IMR-90 (cell line): ENCODE measurements around the gene TREM2. TPM values are rescaled to one million over a fixed set of nuclear protein-coding genes. Genes with fewer than 3 reads are reported as not detected.

Source experiments
- ATAC-seq: fragments of 200-7000 bp; cut with Tn5 transposase; 2 replicates; pipeline ENCODE4 v1.9.1; 2020; ENCODE audit warnings: low read depth, mild to moderate bottlenecking, moderate library complexity
- BruUV-seq: library from RNA; stranded (reverse); fragments of 400-500 nt; replicated peaks from 2 replicates; lab custom pipeline; 2021; lab: Mats Ljungman, UMichigan
- CTCF ChIA-PET: fragments of 300-600 bp; formaldehyde crosslinking; extraction: SDS; loops from one replicate; lab custom pipeline; 2021; ENCODE audit warnings: antibody characterized with exemption; lab: Yijun Ruan, JAX
- POLR2A ChIA-PET: fragments of 300-600 bp; sonication (Branson Sonifier 250); formaldehyde crosslinking; loops from one replicate; lab custom pipeline; 2022; ENCODE audit warnings: antibody characterized with exemption; ENCODE audit not compliant: unreplicated experiment; lab: Charles Lee
- DNase-seq: peaks from one replicate; pipeline ENCODE4 v3.0.0; 2013
- H2AFZ ChIP-seq: replicated peaks from 2 replicates; pipeline ENCODE3; 2013; ENCODE audit warnings: low read length, mild to moderate bottlenecking; ENCODE audit not compliant: poor library complexity
- H2AK5ac ChIP-seq: 2 replicates; pipeline ENCODE4 v1.6.1; 2013; ENCODE audit warnings: low read depth, low read length, inconsistent platforms
- H2AK9ac ChIP-seq: replicated peaks from 2 replicates; pipeline ENCODE3; 2013; ENCODE audit warnings: mild to moderate bottlenecking, low read depth, low read length, moderate library complexity; ENCODE audit not compliant: poor library complexity
- H2BK120ac ChIP-seq: 2 replicates; pipeline ENCODE4 v1.6.1; 2013; ENCODE audit warnings: low read depth, low read length, inconsistent platforms
- H2BK15ac ChIP-seq: 3 replicates; pipeline ENCODE4 v1.6.1; 2013; ENCODE audit warnings: low read depth, low read length, inconsistent platforms
- H2BK20ac ChIP-seq: 2 replicates; pipeline ENCODE4 v1.6.1; 2013; ENCODE audit warnings: low read depth, mild to moderate bottlenecking, inconsistent platforms, low read length, moderate library complexity
- H2BK5ac ChIP-seq: 2 replicates; pipeline ENCODE4 v1.6.1; 2013; ENCODE audit warnings: mild to moderate bottlenecking, low read depth, low read length, inconsistent platforms; ENCODE audit not compliant: poor library complexity, severe bottlenecking
- H3K14ac ChIP-seq: replicated peaks from 2 replicates; pipeline ENCODE4 v1.6.1; 2013; ENCODE audit warnings: low read depth, low read length, inconsistent platforms
- H3K18ac ChIP-seq: 2 replicates; pipeline ENCODE4 v1.6.1; 2013; ENCODE audit warnings: low read depth, low read length, control low read depth
- H3K23ac ChIP-seq: 2 replicates; pipeline ENCODE4 v1.6.1; 2013; ENCODE audit warnings: low read depth, low read length, inconsistent platforms
- H3K27ac ChIP-seq: 2 replicates; pipeline ENCODE4 v1.5.1; 2013; ENCODE audit warnings: mild to moderate bottlenecking, control low read depth, low read length; ENCODE audit not compliant: insufficient read depth
- H3K27me3 ChIP-seq: 2 replicates; pipeline ENCODE4 v1.6.1; 2013; ENCODE audit warnings: low read length; ENCODE audit not compliant: control insufficient read depth, insufficient read depth
- H3K36me3 ChIP-seq: 2 replicates; pipeline ENCODE4 v1.6.1; 2013; ENCODE audit warnings: low read length, mixed read lengths; ENCODE audit not compliant: control insufficient read depth, insufficient read depth
- H3K4ac ChIP-seq: 2 replicates; pipeline ENCODE4 v1.6.1; 2013; ENCODE audit warnings: low read depth, low read length, inconsistent platforms
- H3K4me1 ChIP-seq: 2 replicates; pipeline ENCODE4 v1.6.1; 2013; ENCODE audit warnings: low read length, mixed read lengths; ENCODE audit not compliant: control insufficient read depth, insufficient read depth
- H3K4me2 ChIP-seq: 2 replicates; pipeline ENCODE4 v1.6.1; 2013; ENCODE audit warnings: low read depth, mild to moderate bottlenecking, control low read depth, low read length, moderate library complexity
- H3K4me3 ChIP-seq: 2 replicates; pipeline ENCODE4 v1.5.1; 2013; ENCODE audit warnings: low read depth, mild to moderate bottlenecking, control low read depth, low read length, moderate library complexity; ENCODE audit not compliant: insufficient read depth
- H3K56ac ChIP-seq: 2 replicates; pipeline ENCODE4 v1.6.1; 2013; ENCODE audit warnings: low read length, inconsistent platforms; ENCODE audit not compliant: insufficient read depth; ENCODE audit errors: extremely low read depth
- H3K79me1 ChIP-seq, 2 experiments: 2 replicates each; pipeline ENCODE4 v1.6.1; 2013; ENCODE audit warnings: low read length in 2 of 2, inconsistent platforms in 1 of 2, low read depth in 1 of 2
- H3K9ac ChIP-seq: 2 replicates; pipeline ENCODE4 v1.6.1; 2013; ENCODE audit warnings: low read depth, low read length, control low read depth
- H3K9me1 ChIP-seq: 2 replicates; pipeline ENCODE4 v1.6.1; 2013; ENCODE audit warnings: low read length, inconsistent platforms; ENCODE audit not compliant: insufficient read depth
- H3K9me3 ChIP-seq: 2 replicates; pipeline ENCODE4 v1.6.1; 2013; ENCODE audit warnings: low read length; ENCODE audit not compliant: control insufficient read depth, insufficient read depth
- H4K20me1 ChIP-seq: 2 replicates; pipeline ENCODE4 v1.6.1; 2013; ENCODE audit warnings: low read length, inconsistent platforms; ENCODE audit not compliant: insufficient read depth
- H4K5ac ChIP-seq: 2 replicates; pipeline ENCODE4 v1.6.1; 2013; ENCODE audit warnings: mild to moderate bottlenecking, low read depth, low read length, control low read depth
- H4K8ac ChIP-seq, 2 experiments: 2 replicates each; pipeline ENCODE4 v1.6.1; 2013; ENCODE audit warnings: low read depth in 2 of 2, low read length in 2 of 2, control low read depth in 1 of 2, inconsistent platforms in 1 of 2
- H4K91ac ChIP-seq: 2 replicates; pipeline ENCODE4 v1.6.1; 2013; ENCODE audit warnings: low read depth, low read length, inconsistent platforms; ENCODE audit not compliant: insufficient read depth
- CEBPB ChIP-seq: IDR thresholded peaks from 2 replicates; pipeline ENCODE4 v1.6.1; 2012; ENCODE audit warnings: low read depth, low read length, improper control_type of control experiment
- NFE2L2 ChIP-seq: fragments of 150-350 bp; IDR thresholded peaks from 2 replicates; pipeline ENCODE4 v1.6.1; 2016; ENCODE audit warnings: low read depth, mild to moderate bottlenecking, low read length
- WGBS, 2 experiments: methylation state at CpG; one replicate each; pipeline versions ENCODE4 v1.1.5 to v1.1.7; 2013; ENCODE audit warnings: missing lambda C conversion rate in 2 of 2; ENCODE audit not compliant: insufficient read length in 1 of 2; ENCODE audit errors: extremely low coverage in 2 of 2; 5-methylcytosine and 5-hydroxymethylcytosine counted together
- dilution Hi-C: fragments of 300-500 bp; cut with HindIII; formaldehyde crosslinking; loops from one replicate; pipeline ENCODE4 v1.14.3; 2018; ENCODE audit warnings: low sequenced_read_pairs; ENCODE audit not compliant: unreplicated experiment
- in situ Hi-C: fragments of 300-500 bp; cut with MboI; formaldehyde crosslinking; loops from 3 replicates; pipeline ENCODE4 v1.14.3; 2019; ENCODE audit warnings: low sequenced_read_pairs, inconsistent platforms, mixed read lengths
- intact Hi-C: fragments of 100-400 bp; cut with micrococcal nuclease; formaldehyde crosslinking; loops from 2 replicates; pipeline ENCODE4 v1.10.0; 2022
- polyA plus RNA-seq, 3 experiments: library from polyadenylated mRNA; depleted of rRNA; stranded (reverse); fragments of >200 nt; gene quantifications; 2 replicates each; pipeline ENCODE4 v1.2.3, GENCODE V29; 2012; ENCODE audit warnings: low replicate concordance in 1 of 3
- total RNA-seq: library from RNA; depleted of rRNA; stranded (reverse); fragments of >200 nt; gene quantifications from 2 replicates; pipeline ENCODE4 v1.2.3, GENCODE V29; 2012

Gene TREM2
- total and polyA plus RNA-seq, 2 of the 4 experiments (the other 2 are of a cell fraction): not detected

DNA sequence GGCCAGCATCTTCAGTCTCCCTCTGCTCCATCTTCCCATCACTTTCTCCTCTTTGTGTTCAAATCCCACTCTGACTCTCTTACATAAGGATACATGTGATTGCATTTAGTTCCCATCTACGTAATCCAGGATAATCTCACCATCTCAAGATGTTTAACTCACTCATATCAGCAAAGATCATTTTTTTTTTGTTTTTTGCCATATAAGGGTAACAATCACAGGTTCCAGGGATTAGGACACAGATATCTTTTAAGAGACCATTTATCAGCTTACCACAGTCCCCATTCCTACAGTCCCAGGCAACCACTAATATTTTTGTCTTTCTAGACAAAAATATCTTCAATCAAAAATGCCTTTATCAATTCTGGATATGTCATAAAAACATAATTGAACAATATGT is 41.2 kb upstream of the TREM2 start:
- Histone ChIP-seq H4K8ac (no peak overlapping the region), H4K5ac (no peak overlapping the region), H2BK15ac (no peak overlapping the region), H3K18ac (no peak overlapping the region), H3K36me3 (no peaks in the 10 kb centered on the region), H3K9me1 (no peaks in the 10 kb centered on the region), H3K23ac (no peak overlapping the region), H3K4me3 (no peak overlapping the region), H2BK120ac (no peak overlapping the region), H3K56ac (no peak overlapping the region), H4K20me1 (no peaks in the 10 kb centered on the region), H3K9me3 (no peaks in the 10 kb centered on the region), H3K27me3 (no peaks in the 10 kb centered on the region), H3K9ac (no peak overlapping the region), H3K79me1 (no peaks in the 10 kb centered on the region), H2AK9ac (no peak overlapping the region), H2AFZ (no peak overlapping the region), H3K4me2 (no peak overlapping the region), H4K91ac (no peak overlapping the region), H3K14ac (no peak overlapping the region), H3K27ac (no peak overlapping the region), H2BK20ac (no peak overlapping the region), H3K4me1 (no peaks in the 10 kb centered on the region), H2AK5ac (no peak overlapping the region), H2BK5ac (no peak overlapping the region), H3K4ac (no peak overlapping the region)
- in situ Hi-C loops: no loop called here
- no peak for ATAC-seq
- ChIA-PET POLR2A (no interaction called here), CTCF (no interaction called here)
- TF ChIP-seq CEBPB (no peak), NFE2L2 (no peak)
- 60% methylated on average over 1 of the region's 1 CpG; no CpG with 5 or more reads in 1 of the 2 experiments for WGBS, 2 experiments
- no TSS peak for BruUV-seq
- DNase-seq: no peak
- dilution Hi-C loops: no loop called here
- intact Hi-C loops: no loop called here
